ENCODE data around the gene KCNS1. TPM values are rescaled to one million over a fixed set of nuclear protein-coding genes. Genes with fewer than 3 reads are reported as not detected.
"Not testable (repeated sequence)": the region's sequence is repeated elsewhere in the genome, so short reads cannot be mapped to it uniquely, and the experiment has no call there.

The KCNS1 gene
- total and polyA plus RNA-seq, 7 donors = 0.14 to 1.1 (median 0.60) TPM; not detected in 4

- Histone ChIP-seq H3K4me3 (no peak overlapping the region), H3K27ac (no peak overlapping the region), H3K36me3 (peaks cover 0 to 5% (median 0%) of the 10 kb centered on the region in 4 donors), H3K9me3 (no peaks in the 10 kb centered on the region), H3K4me1 (peaks cover 0 to 19% (median 9%) of the 10 kb centered on the region in 4 donors), H3K27me3 (no peaks in the 10 kb centered on the region)
- no peak for DNase-seq
- intact Hi-C loops (cut with DNase I) = no loop called here
- TF ChIP-seq EP300 (IDR thresholded peaks at IDR 0.05) (no peak), POLR2AphosphoS5 (IDR thresholded peaks at IDR 0.05) (no peak), CTCF (IDR thresholded peaks at IDR 0.05) (no peak), POLR2A (IDR thresholded peaks at IDR 0.05) (no peak)
Observed at GRCh38 chr20:45064812-45065211, 36.1 kb downstream of the KCNS1 start.

GRCh38 chr20:45063107-45063506 lies 37.8 kb downstream of the KCNS1 start:
- H3K27ac ChIP-seq; H3K27me3 ChIP-seq; DNase-seq; H3K4me3 ChIP-seq; H3K9me3 ChIP-seq; H3K36me3 ChIP-seq; intact Hi-C loops (cut with DNase I): not testable (repeated sequence)
- WGBS, 2 donors = 86 to 88% methylated on average over 2 of the region's 2 CpGs
- H3K4me1 ChIP-seq = peaks cover 0 to 18% (median 4%) of the 10 kb centered on the region in 4 donors

- Histone ChIP-seq H3K9me3 (no peaks in the 10 kb centered on the region), H3K4me3 (no peak overlapping the region), H3K4me1 (peaks cover 0 to 14% (median 4%) of the 10 kb centered on the region in 4 donors), H3K27me3 (no peaks in the 10 kb centered on the region), H3K27ac (no peak overlapping the region), H3K36me3 (peaks cover 0 to 5% (median 1%) of the 10 kb centered on the region in 4 donors)
- intact Hi-C loops (cut with DNase I) = no loop called here
- no peak for TF ChIP-seq POLR2A (IDR thresholded peaks at IDR 0.05)
- no peak for TF ChIP-seq POLR2AphosphoS5 (IDR thresholded peaks at IDR 0.05)
- no peak for TF ChIP-seq CTCF (IDR thresholded peaks at IDR 0.05)
- TF ChIP-seq EP300 (IDR thresholded peaks at IDR 0.05) = no peak
- 90 to 94% methylated on average over 4 of the region's 4 CpGs for WGBS, 2 donors
- DNase-seq = no peak
Observed at GRCh38 chr20:45061244-45061643, 39.7 kb downstream of the KCNS1 start.

GRCh38 chr20:45060294-45060693 lies 40.6 kb downstream of the KCNS1 start:
- intact Hi-C loops (cut with DNase I) = no loop called here
- Histone ChIP-seq H3K9me3 (no peaks in the 10 kb centered on the region), H3K4me1 (peaks cover 0 to 14% (median 4%) of the 10 kb centered on the region in 4 donors), H3K36me3 (peaks cover 0 to 5% (median 1%) of the 10 kb centered on the region in 4 donors), H3K27me3 (no peaks in the 10 kb centered on the region), H3K4me3 (no peak overlapping the region), H3K27ac (no peak overlapping the region)
- no peak for TF ChIP-seq CTCF (IDR thresholded peaks at IDR 0.05)
- DNase-seq = no peak
- WGBS, 2 donors = 93 to 95% methylated on average over 4 of the region's 4 CpGs

GRCh38 chr20:45059022-45059728 lies 41.8 kb downstream of the KCNS1 start:
- H3K4me1 ChIP-seq = peaks cover 0 to 14% (median 4%) of the 10 kb centered on the region in 4 donors
- intact Hi-C loops (cut with DNase I) = no loop called here
- DNase-seq = no peak
- no peaks in the 10 kb centered on the region for H3K9me3 ChIP-seq
- peaks cover 0 to 5% (median 1%) of the 10 kb centered on the region in 4 donors for H3K36me3 ChIP-seq
- WGBS, 2 donors = 88% methylated on average over 6 of the region's 6 CpGs
- TF ChIP-seq POLR2AphosphoS5 (IDR thresholded peaks at IDR 0.05) = no peak
- no peak for TF ChIP-seq CTCF (IDR thresholded peaks at IDR 0.05)
- TF ChIP-seq EP300 (IDR thresholded peaks at IDR 0.05) = no peak
- no peak for TF ChIP-seq POLR2A (IDR thresholded peaks at IDR 0.05)
- H3K27ac ChIP-seq = no peak overlapping the region
- H3K27me3 ChIP-seq = no peaks in the 10 kb centered on the region
- no peak overlapping the region for H3K4me3 ChIP-seq

Measured in sigmoid colon (tissue), 7 donors.